Measurements from ENCODE around the gene IDI1. TPM values are rescaled to one million over a fixed set of nuclear protein-coding genes. Genes with fewer than 3 reads are reported as not detected.

Gene IDI1
- total and polyA plus RNA-seq, 2 of the 13 experiments (the other 11 are each of a cell fraction or from before 2014, with no cell fraction given), result 44.4 to 145 TPM

- TF ChIP-seq ARID3A (IDR thresholded peaks at IDR 0.05; ENCODE audit: low read depth, low read length) (no peak), ZBTB7A (CRISPR knock-in tag; IDR thresholded peaks at IDR 0.05) (peak; percentile 98), MLLT10 (CRISPR knock-in tag; IDR thresholded peaks at IDR 0.05) (no peak), ZNF580 (CRISPR knock-in tag; IDR thresholded peaks at IDR 0.05; ENCODE audit: borderline replicate concordance, low read depth) (0 out of 2 replicates have a peak, but pooled peaks have one; percentile 34), FOXM1 (CRISPR knock-in tag; IDR thresholded peaks at IDR 0.05) (no peak), ZBTB14 (CRISPR knock-in tag; IDR thresholded peaks at IDR 0.05) (no peak), ZSCAN31 (CRISPR knock-in tag; IDR thresholded peaks at IDR 0.05; ENCODE audit: low read depth) (no peak; the same call in 1 of the 2 replicates), CENPBD1 (CRISPR knock-in tag; IDR thresholded peaks at IDR 0.05; ENCODE audit: borderline replicate concordance, low read depth) (no peak), DNMT1 (CRISPR knock-in tag; IDR thresholded peaks at IDR 0.05) (no peak), TBX3 (IDR thresholded peaks at IDR 0.05; ENCODE audit: borderline replicate concordance) (peak; percentile 85), SALL1 (CRISPR knock-in tag; IDR thresholded peaks at IDR 0.05) (peak; percentile 61), TARDBP (CRISPR knock-in tag; IDR thresholded peaks at IDR 0.05) (no peak), ZNF652 (CRISPR knock-in tag; IDR thresholded peaks at IDR 0.05; ENCODE audit: borderline replicate concordance, low read depth) (no peak), ZFP37 (CRISPR knock-in tag; IDR thresholded peaks at IDR 0.05; ENCODE audit: borderline replicate concordance) (no peak), ARNT (IDR thresholded peaks at IDR 0.05) (no peak), ZNF772 (CRISPR knock-in tag; IDR thresholded peaks at IDR 0.05) (no peak), ZC3H4 (CRISPR knock-in tag; IDR thresholded peaks at IDR 0.05; ENCODE audit: borderline replicate concordance) (no peak), ZNF839 (CRISPR knock-in tag; IDR thresholded peaks at IDR 0.05; ENCODE audit: borderline replicate concordance) (0 out of 2 replicates have a peak, but pooled peaks have one; percentile 33), ZNF362 (CRISPR knock-in tag; IDR thresholded peaks at IDR 0.05; ENCODE audit: borderline replicate concordance) (no peak; the same call in 1 of the 2 replicates), KDM5B (CRISPR knock-in tag; IDR thresholded peaks at IDR 0.05; ENCODE audit: borderline replicate concordance) (peak; percentile 41; the same call in 1 of the 2 replicates), ZNF746 (CRISPR knock-in tag; IDR thresholded peaks at IDR 0.05) (no peak; the same call in 1 of the 2 replicates), MYPOP (CRISPR knock-in tag; IDR thresholded peaks at IDR 0.05) (peak; percentile 88)
Measured at GRCh38 chr10:1056326-1057105, 7.6 kb upstream of the IDI1 start, which contains the start of gene WDR37 (continued).
